KMS-11 (cell line): ENCODE measurements around the gene SNX5.

Experiments
- H2AFZ ChIP-seq: fragments of 200-600 bp; sonication (generic); 2 replicates; pipeline ENCODE4 v1.6.1; 2016; ENCODE audit warnings: antibody characterized with exemption, mixed run types, low read depth
- H3K27ac ChIP-seq: fragments of 200-600 bp; sonication (generic); 2 replicates; pipeline ENCODE4 v1.6.1; 2016; ENCODE audit warnings: mild to moderate bottlenecking, mixed run types
- H3K27me3 ChIP-seq: fragments of 200-600 bp; sonication (generic); 2 replicates; pipeline ENCODE4 v1.6.1; 2017; ENCODE audit warnings: mild to moderate bottlenecking, low read depth, mixed run types, moderate library complexity; ENCODE audit not compliant: insufficient read depth
- H3K36me3 ChIP-seq: fragments of 200-600 bp; sonication (generic); 2 replicates; pipeline ENCODE4 v1.6.1; 2017; ENCODE audit warnings: mild to moderate bottlenecking, mixed run types; ENCODE audit not compliant: insufficient read depth
- H3K4me1 ChIP-seq: fragments of 200-600 bp; sonication (generic); 2 replicates; pipeline ENCODE4 v1.6.1; 2016; ENCODE audit warnings: mild to moderate bottlenecking, low read depth, mixed run types; ENCODE audit not compliant: poor library complexity, severe bottlenecking
- H3K4me2 ChIP-seq: fragments of 200-600 bp; sonication (generic); 2 replicates; pipeline ENCODE4 v1.7.0; 2016; ENCODE audit warnings: mild to moderate bottlenecking, mixed run types
- H3K4me3 ChIP-seq: fragments of 200-600 bp; sonication (generic); IDR thresholded peaks from 2 replicates; pipeline ENCODE4 v1.6.1; 2017; ENCODE audit warnings: low read depth, low read length, mixed read lengths; ENCODE audit not compliant: insufficient read depth
- H3K79me2 ChIP-seq: fragments of 200-600 bp; sonication (generic); 2 replicates; pipeline ENCODE4 v1.6.1; 2016; ENCODE audit warnings: low read depth, mixed run types; ENCODE audit not compliant: insufficient read depth
- H3K9ac ChIP-seq: fragments of 200-600 bp; sonication (generic); 2 replicates; pipeline ENCODE4 v1.6.1; 2016; ENCODE audit warnings: mild to moderate bottlenecking, mixed run types
- H4K20me1 ChIP-seq: fragments of 200-600 bp; sonication (generic); 2 replicates; pipeline ENCODE4 v1.6.1; 2016; ENCODE audit warnings: mild to moderate bottlenecking, mixed run types; ENCODE audit not compliant: insufficient read depth
- TF ChIP-seq, protein P1 (sequence below): fragments of 200-600 bp; sonication (generic); conservative IDR thresholded peaks from 2 replicates; pipeline ENCODE4 v1.6.1; 2017; ENCODE audit warnings: low read depth, mild to moderate bottlenecking, antibody characterized with exemption, low read length, moderate library complexity, mixed read lengths

The SNX5 gene

DNA sequence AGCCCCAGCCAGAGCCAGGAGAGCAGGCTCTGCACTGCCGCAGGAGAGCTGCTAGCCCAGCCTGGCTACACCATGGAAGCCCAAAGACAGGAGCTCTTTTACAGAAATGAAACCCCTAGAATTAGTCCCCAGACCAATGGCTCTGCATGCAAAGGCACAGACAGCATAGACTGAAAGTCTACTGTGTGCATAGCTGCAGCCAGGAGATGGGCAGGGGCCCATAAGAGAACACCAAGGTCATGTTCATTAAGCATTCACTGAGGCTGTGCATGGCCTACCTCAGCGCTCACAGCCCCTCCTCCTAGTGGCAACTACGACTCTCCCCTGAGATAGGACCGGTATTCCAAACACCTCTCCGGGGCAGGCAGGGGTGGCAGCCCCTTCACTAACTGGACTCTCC lies 34.9 kb downstream of the SNX5 start:
- Histone ChIP-seq H3K4me1 (no peaks in the 10 kb centered on the region), H3K4me3 (no peak overlapping the region), H3K36me3 (no peaks in the 10 kb centered on the region), H3K27ac (no peak overlapping the region), H3K79me2 (no peaks in the 10 kb centered on the region), H3K4me2 (no peak overlapping the region), H2AFZ (no peak overlapping the region), H4K20me1 (no peaks in the 10 kb centered on the region), H3K9ac (no peak overlapping the region), H3K27me3 (no peaks in the 10 kb centered on the region)
- TF ChIP-seq, protein P1, sequence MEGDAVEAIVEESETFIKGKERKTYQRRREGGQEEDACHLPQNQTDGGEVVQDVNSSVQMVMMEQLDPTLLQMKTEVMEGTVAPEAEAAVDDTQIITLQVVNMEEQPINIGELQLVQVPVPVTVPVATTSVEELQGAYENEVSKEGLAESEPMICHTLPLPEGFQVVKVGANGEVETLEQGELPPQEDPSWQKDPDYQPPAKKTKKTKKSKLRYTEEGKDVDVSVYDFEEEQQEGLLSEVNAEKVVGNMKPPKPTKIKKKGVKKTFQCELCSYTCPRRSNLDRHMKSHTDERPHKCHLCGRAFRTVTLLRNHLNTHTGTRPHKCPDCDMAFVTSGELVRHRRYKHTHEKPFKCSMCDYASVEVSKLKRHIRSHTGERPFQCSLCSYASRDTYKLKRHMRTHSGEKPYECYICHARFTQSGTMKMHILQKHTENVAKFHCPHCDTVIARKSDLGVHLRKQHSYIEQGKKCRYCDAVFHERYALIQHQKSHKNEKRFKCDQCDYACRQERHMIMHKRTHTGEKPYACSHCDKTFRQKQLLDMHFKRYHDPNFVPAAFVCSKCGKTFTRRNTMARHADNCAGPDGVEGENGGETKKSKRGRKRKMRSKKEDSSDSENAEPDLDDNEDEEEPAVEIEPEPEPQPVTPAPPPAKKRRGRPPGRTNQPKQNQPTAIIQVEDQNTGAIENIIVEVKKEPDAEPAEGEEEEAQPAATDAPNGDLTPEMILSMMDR, result no peak

DNA sequence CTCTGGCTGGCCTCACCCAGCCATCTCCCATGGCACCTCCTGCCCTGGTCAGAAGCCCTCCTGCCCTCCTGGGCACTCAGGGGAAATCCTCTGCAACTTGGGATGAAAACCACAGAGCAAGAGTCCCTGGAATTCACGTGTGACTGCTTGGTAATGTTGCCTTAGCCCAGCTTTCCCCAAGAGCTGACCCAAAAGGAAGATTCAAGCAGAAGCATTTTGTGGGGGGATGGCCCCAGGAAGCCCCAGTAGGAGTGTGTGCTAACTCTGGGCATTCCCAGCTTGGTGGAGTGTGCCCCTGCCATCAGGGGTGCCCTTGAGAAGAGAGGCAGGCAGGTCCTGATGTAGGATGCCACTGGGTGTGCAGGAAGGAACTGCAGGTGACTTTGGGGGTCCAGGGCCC lies 35.5 kb downstream of the SNX5 start:
- Histone ChIP-seq H3K27me3 (no peaks in the 10 kb centered on the region), H3K4me1 (no peaks in the 10 kb centered on the region), H3K4me2 (no peak overlapping the region), H3K79me2 (no peaks in the 10 kb centered on the region), H3K9ac (no peak overlapping the region), H3K27ac (no peak overlapping the region), H3K4me3 (no peak overlapping the region), H4K20me1 (no peaks in the 10 kb centered on the region), H2AFZ (no peak overlapping the region), H3K36me3 (no peaks in the 10 kb centered on the region)
- TF ChIP-seq, protein P1, result no peak

DNA sequence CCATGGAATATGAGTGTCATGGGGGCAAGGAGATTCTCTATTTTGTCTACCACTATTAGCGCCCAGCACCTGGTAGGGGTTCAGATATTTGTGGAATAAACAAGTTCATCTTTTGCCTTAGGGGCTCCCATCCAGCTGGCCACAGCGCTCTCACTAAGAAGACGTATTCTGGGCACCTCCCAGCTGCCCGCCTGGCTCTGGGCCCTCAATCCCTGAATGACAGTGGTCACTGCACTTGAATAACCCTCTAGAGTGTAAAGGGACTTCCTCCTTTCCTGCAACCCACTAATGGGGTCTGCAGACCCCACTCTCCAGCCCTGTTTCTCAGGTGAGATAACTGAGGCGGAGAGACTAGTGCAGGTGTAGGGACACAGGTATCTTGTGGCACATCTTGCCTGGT lies 36.2 kb downstream of the SNX5 start:
- Histone ChIP-seq H3K4me2 (no peak overlapping the region), H3K36me3 (no peaks in the 10 kb centered on the region), H3K27me3 (no peaks in the 10 kb centered on the region), H4K20me1 (no peaks in the 10 kb centered on the region), H3K4me3 (no peak overlapping the region), H3K79me2 (no peaks in the 10 kb centered on the region), H3K27ac (no peak overlapping the region), H3K4me1 (no peaks in the 10 kb centered on the region), H3K9ac (no peak overlapping the region), H2AFZ (no peak overlapping the region)
- TF ChIP-seq, protein P1, result no peak

DNA sequence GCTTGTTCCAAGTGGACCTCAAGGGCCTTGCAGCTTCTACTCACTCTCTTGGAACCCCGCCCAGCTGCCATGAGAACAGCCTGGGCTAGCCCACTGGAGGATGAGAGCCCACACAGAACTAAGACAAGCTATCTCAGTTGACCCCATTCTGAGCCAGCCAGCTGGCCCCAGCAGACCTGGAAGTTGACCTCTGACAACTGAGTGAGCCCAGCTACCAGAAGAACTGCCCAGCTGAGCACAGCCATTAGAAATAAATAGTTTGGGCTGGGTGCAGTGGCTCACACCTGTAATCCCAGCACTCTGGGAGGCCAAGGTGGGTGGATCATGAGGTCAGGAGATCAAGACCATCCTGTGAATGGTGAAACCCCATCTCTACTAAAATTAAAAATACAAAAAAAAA lies 37.1 kb downstream of the SNX5 start:
- no peak overlapping the region for H3K27ac ChIP-seq
- TF ChIP-seq, protein P1, result no peak
- H4K20me1 ChIP-seq, result no peaks in the 10 kb centered on the region
- H3K9ac ChIP-seq, result no peak overlapping the region
- H3K79me2 ChIP-seq, result no peaks in the 10 kb centered on the region
- H3K27me3 ChIP-seq, result no peaks in the 10 kb centered on the region
- H2AFZ ChIP-seq, result no peak overlapping the region
- H3K4me2 ChIP-seq, result no peak overlapping the region
- no peaks in the 10 kb centered on the region for H3K36me3 ChIP-seq
- H3K4me3 ChIP-seq, result no peak overlapping the region
- H3K4me1 ChIP-seq, result no peaks in the 10 kb centered on the region
